Parathyroid adenoma (tissue), 2 donors: Measurements from ENCODE around the gene NXT1.

Source experiments
- H2AFZ ChIP-seq: fragments of 300-600 bp; sonication (generic); one replicate; pipeline ENCODE4 v1.7.0; 2017; ENCODE audit warnings: antibody characterized with exemption, mild to moderate bottlenecking
- H3K27ac ChIP-seq: fragments of 300-600 bp; sonication (generic); one replicate; pipeline ENCODE4 v1.7.0; 2017
- H3K27me3 ChIP-seq: fragments of 300-600 bp; sonication (generic); one replicate; pipeline ENCODE4 v1.7.0; 2017; ENCODE audit warnings: low read length; ENCODE audit not compliant: control insufficient read depth, insufficient read depth
- H3K36me3 ChIP-seq: fragments of 300-600 bp; sonication (generic); one replicate; pipeline ENCODE4 v1.7.0; 2017; ENCODE audit warnings: low read length; ENCODE audit not compliant: control insufficient read depth, insufficient read depth
- H3K4me1 ChIP-seq: fragments of 300-600 bp; sonication (generic); one replicate; pipeline ENCODE4 v1.7.0; 2017; ENCODE audit warnings: control low read depth
- H3K4me2 ChIP-seq: fragments of 300-600 bp; sonication (generic); one replicate; pipeline ENCODE4 v1.7.0; 2017; ENCODE audit warnings: low read length
- H3K4me3 ChIP-seq: fragments of 300-600 bp; sonication (generic); one replicate; pipeline ENCODE4 v1.7.0; 2017; ENCODE audit warnings: low read depth, low read length
- H3K79me2 ChIP-seq: fragments of 300-600 bp; sonication (generic); one replicate; pipeline ENCODE4 v1.7.0; 2017; ENCODE audit warnings: control low read depth
- H3K9ac ChIP-seq: fragments of 300-600 bp; sonication (generic); one replicate; pipeline ENCODE4 v1.7.0; 2017; ENCODE audit warnings: mild to moderate bottlenecking
- H3K9me3 ChIP-seq: fragments of 300-600 bp; sonication (generic); one replicate; pipeline ENCODE4 v1.7.0; 2017; ENCODE audit warnings: low read length; ENCODE audit not compliant: control insufficient read depth
- TF ChIP-seq, protein P1 (sequence below): fragments of 300-600 bp; sonication (generic); IDR thresholded peaks from one replicate; pipeline ENCODE4 v1.7.0; 2017; ENCODE audit warnings: antibody characterized with exemption, mild to moderate bottlenecking
- donor health status: primary hyperparathyroidism.

NXT1 gene

DNA sequence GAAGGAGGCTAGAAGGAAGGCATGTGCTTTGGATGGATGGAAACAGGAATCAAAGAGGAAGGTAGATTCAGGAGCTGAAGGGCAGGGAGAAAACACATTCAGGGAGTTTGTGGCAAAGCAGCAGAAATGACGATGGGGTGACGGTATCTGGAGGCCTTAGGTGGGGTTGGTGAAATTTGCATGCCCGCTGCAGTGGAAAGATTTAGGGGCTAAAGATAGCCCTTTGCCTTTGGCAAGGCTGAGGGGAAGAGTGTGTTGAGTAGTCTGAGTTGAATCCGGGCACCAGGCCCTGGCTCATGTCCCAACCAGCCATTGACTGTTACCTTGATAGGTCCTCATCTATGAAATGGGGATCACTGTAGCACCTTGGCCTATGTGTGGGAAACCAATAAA is 12.7 kb downstream of the NXT1 start:
- H3K4me1 ChIP-seq: peaks cover 32% of the 10 kb centered on the region
- H2AFZ ChIP-seq: no peak overlapping the region
- H3K9me3 ChIP-seq: no peaks in the 10 kb centered on the region
- H3K79me2 ChIP-seq: peaks cover 35% of the 10 kb centered on the region
- peak overlapping the region; percentile 74 for H3K4me3 ChIP-seq
- no peaks in the 10 kb centered on the region for H3K27me3 ChIP-seq
- H3K36me3 ChIP-seq: no peaks in the 10 kb centered on the region
- TF ChIP-seq, protein P1, sequence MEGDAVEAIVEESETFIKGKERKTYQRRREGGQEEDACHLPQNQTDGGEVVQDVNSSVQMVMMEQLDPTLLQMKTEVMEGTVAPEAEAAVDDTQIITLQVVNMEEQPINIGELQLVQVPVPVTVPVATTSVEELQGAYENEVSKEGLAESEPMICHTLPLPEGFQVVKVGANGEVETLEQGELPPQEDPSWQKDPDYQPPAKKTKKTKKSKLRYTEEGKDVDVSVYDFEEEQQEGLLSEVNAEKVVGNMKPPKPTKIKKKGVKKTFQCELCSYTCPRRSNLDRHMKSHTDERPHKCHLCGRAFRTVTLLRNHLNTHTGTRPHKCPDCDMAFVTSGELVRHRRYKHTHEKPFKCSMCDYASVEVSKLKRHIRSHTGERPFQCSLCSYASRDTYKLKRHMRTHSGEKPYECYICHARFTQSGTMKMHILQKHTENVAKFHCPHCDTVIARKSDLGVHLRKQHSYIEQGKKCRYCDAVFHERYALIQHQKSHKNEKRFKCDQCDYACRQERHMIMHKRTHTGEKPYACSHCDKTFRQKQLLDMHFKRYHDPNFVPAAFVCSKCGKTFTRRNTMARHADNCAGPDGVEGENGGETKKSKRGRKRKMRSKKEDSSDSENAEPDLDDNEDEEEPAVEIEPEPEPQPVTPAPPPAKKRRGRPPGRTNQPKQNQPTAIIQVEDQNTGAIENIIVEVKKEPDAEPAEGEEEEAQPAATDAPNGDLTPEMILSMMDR: no peak
- peak overlapping the region; percentile 79 for H3K4me2 ChIP-seq
- H3K27ac ChIP-seq: peak overlapping the region; percentile 99
- H3K9ac ChIP-seq: no peak overlapping the region

DNA sequence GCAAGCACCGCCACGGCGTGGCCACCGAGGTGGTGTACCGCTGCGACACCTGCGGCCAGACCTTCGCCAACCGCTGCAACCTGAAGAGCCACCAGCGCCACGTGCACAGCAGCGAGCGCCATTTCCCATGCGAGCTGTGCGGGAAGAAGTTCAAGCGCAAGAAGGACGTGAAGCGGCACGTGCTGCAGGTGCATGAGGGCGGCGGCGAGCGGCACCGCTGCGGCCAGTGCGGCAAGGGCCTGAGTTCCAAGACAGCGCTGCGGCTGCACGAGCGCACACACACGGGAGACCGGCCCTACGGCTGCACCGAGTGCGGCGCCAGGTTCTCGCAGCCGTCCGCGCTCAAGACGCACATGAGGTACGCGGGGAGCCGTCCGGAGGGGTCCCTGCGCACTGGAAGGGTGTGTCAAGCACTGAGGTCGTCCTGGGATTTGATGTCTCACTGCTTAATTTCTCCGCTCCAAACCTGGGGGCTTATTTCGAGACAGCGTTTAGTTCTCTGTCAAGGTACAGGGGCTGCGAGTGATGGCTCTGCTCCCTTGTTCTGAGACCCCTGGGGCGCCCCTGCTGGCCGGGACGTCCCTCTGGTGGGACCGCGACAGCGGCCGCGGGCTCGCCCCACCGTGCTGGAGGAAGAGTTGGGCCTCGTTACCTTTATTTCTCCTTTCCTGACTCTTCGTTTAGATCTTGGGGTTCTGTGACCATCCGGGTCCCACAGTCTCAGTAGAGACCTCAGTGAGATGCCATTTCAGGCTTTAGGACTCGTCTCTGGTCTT is 15.0 kb downstream of the NXT1 start:
- H3K79me2 ChIP-seq: peaks cover 33% of the 10 kb centered on the region
- H3K36me3 ChIP-seq: no peaks in the 10 kb centered on the region
- H3K27ac ChIP-seq: no peak overlapping the region
- no peak overlapping the region for H3K4me2 ChIP-seq
- no peaks in the 10 kb centered on the region for H3K27me3 ChIP-seq
- H2AFZ ChIP-seq: no peak overlapping the region
- peaks cover 39% of the 10 kb centered on the region for H3K4me1 ChIP-seq
- TF ChIP-seq, protein P1: no peak
- no peaks in the 10 kb centered on the region for H3K9me3 ChIP-seq
- no peak overlapping the region for H3K9ac ChIP-seq
- no peak overlapping the region for H3K4me3 ChIP-seq

DNA sequence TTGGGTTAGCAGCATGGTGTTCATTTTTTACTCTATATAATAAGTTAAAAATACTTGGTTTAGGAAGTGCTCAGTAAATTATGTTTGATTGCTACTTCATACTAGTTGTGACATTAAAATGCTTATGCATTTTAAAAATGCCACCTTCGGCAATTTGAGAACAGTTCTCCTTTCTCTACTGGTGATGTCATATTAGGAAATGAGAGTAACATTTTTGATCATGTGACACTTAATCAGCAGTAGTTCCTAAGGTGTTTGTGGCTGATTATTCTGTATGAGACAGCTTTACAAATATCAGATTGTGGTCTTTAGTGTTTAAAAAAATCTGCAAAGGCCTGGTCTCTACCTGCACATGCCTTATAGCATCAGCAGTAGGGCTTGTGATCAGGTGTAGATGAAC is 15.8 kb downstream of the NXT1 start:
- Histone ChIP-seq H2AFZ (no peak overlapping the region), H3K9me3 (no peaks in the 10 kb centered on the region), H3K27ac (no peak overlapping the region), H3K4me3 (no peak overlapping the region), H3K79me2 (peaks cover 33% of the 10 kb centered on the region), H3K9ac (no peak overlapping the region), H3K36me3 (no peaks in the 10 kb centered on the region), H3K27me3 (no peaks in the 10 kb centered on the region), H3K4me2 (no peak overlapping the region), H3K4me1 (peaks cover 35% of the 10 kb centered on the region)
- TF ChIP-seq, protein P1: no peak

DNA sequence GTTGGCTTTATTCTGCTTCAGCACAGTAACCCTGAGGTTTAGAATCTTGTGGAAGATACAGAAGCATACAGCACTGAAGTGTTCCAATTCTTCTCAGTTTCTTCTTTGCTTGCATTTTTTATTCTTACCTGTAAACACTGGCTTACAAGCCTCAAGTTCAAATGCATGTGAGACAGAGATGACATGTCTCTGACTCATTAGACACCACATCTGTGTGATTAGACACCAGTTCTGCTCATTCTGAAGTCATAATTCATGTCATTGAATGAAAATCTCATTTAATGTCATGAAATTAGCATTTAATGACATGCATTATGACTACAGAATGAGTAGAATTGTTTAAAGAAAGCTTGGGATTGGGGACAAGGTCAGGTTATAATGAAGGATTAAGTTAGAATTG is 17.2 kb downstream of the NXT1 start:
- Histone ChIP-seq H3K36me3 (no peaks in the 10 kb centered on the region), H3K4me1 (peaks cover 35% of the 10 kb centered on the region), H3K9ac (no peak overlapping the region)

More for the DNA sequence above, 17.2 kb downstream of the NXT1 start:
- TF ChIP-seq, protein P1: no peak
- Histone ChIP-seq H3K9me3 (no peaks in the 10 kb centered on the region), H3K4me3 (no peak overlapping the region), H3K4me2 (no peak overlapping the region), H3K79me2 (peaks cover 29% of the 10 kb centered on the region), H3K27ac (no peak overlapping the region), H2AFZ (no peak overlapping the region), H3K27me3 (no peaks in the 10 kb centered on the region)
